PFSK-1 (cell line): Measurements from ENCODE around the gene ANO1.

ENCODE experiments used
- FOXP2 ChIP-seq: optimal IDR thresholded peaks from 2 replicates; pipeline ENCODE3; 2011; ENCODE audit warnings: borderline replicate concordance, control low read depth, inconsistent platforms; ENCODE audit not compliant: insufficient read depth; ENCODE audit errors: extremely low read length, extremely low read depth
- POLR2AphosphoS5 ChIP-seq: IDR thresholded peaks from 2 replicates; pipeline ENCODE4 v1.6.1; 2012; ENCODE audit warnings: low read depth, mild to moderate bottlenecking, control low read depth, low read length, moderate library complexity
- REST ChIP-seq, 2 experiments: IDR thresholded peaks; 2 replicates each; pipeline versions ENCODE4 v1.6.1 to v1.8.0; 2011 to 2012; ENCODE audit warnings: low read depth in 2 of 2, low read length in 2 of 2, control low read depth in 1 of 2, inconsistent platforms in 1 of 2, mild to moderate bottlenecking in 1 of 2, moderate library complexity in 1 of 2; ENCODE audit not compliant: insufficient read depth in 1 of 2
- SIN3A ChIP-seq: IDR thresholded peaks from 2 replicates; pipeline ENCODE4 v1.6.1; 2012; ENCODE audit warnings: mild to moderate bottlenecking, low read length, moderate library complexity, borderline replicate concordance; ENCODE audit not compliant: insufficient read depth
- TAF1 ChIP-seq: IDR thresholded peaks from 2 replicates; pipeline ENCODE4 v1.6.1; 2012; ENCODE audit warnings: low read length, control low read depth, borderline replicate concordance; ENCODE audit not compliant: insufficient read depth

DNA sequence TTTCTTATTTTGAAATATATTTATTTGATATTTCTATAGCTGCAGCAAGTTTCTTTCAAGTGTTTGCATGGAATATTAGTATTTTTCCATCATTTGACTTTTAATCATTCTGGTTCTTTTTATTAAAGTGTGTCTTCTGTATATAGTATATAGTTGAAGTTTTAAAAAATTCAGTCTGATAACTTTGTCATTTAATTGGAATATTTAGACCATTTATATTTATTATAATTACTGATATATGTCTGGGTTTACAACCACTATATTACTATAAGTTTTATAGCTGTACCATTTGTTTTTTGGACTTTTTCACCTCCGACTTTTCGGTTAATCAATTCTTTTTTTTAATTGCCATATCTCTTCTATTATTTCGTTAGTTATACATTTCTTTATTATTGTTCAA, 22.7 kb upstream of the ANO1 start:
- no peak for TF ChIP-seq FOXP2
- no peak for TF ChIP-seq REST (IDR thresholded peaks at IDR 0.05; ENCODE audit: insufficient read depth in 1 of 2, low read depth in 2 of 2, low read length in 2 of 2)
- no peak for TF ChIP-seq POLR2AphosphoS5
- TF ChIP-seq SIN3A, result no peak
- TF ChIP-seq TAF1, result no peak
